HG03039 (cell line): ENCODE measurements around the gene AKT3.
"Not testable (repeated sequence)": the region's sequence is repeated elsewhere in the genome, so short reads cannot be mapped to it uniquely, and the experiment has no call there.

ENCODE experiments used
- ATAC-seq: cut with Tn5 transposase; IDR thresholded peaks from one replicate; pipeline ENCODE4 v1.9.1; 2021; ENCODE audit warnings: mild to moderate bottlenecking, moderate library complexity; ENCODE audit not compliant: unreplicated experiment

The AKT3 gene

GRCh38 chr1:243842161-243842560, 7.9 kb downstream of the AKT3 start:
- ATAC-seq, result no peak

GRCh38 chr1:243841507-243841906, 8.5 kb downstream of the AKT3 start:
- ATAC-seq, result no peak

GRCh38 chr1:243837907-243838535, 12.0 kb downstream of the AKT3 start:
- ATAC-seq, result peak; percentile 59

GRCh38 chr1:243834130-243834529, 15.9 kb downstream of the AKT3 start:
- no peak for ATAC-seq

GRCh38 chr1:243831463-243831862, 18.6 kb downstream of the AKT3 start:
- ATAC-seq, result no peak

GRCh38 chr1:243827206-243827605, 22.8 kb downstream of the AKT3 start:
- ATAC-seq, result no peak

- not testable (repeated sequence) for ATAC-seq
These were observed 25.1 kb downstream of the AKT3 start for GRCh38 chr1:243824907-243825306.

- ATAC-seq, result no peak
These were observed 28.8 kb downstream of the AKT3 start for GRCh38 chr1:243821177-243821680.

- ATAC-seq, result no peak
These were observed 30.6 kb downstream of the AKT3 start for GRCh38 chr1:243819438-243819839.

GRCh38 chr1:243818978-243819377, 31.1 kb downstream of the AKT3 start:
- ATAC-seq, result no peak

GRCh38 chr1:243814718-243815117, 35.3 kb downstream of the AKT3 start:
- ATAC-seq, result no peak

- not testable (repeated sequence) for ATAC-seq
These were observed 42.7 kb downstream of the AKT3 start for GRCh38 chr1:243807346-243807745.

- no peak for ATAC-seq
These were observed 43.7 kb downstream of the AKT3 start for GRCh38 chr1:243806310-243806709.

GRCh38 chr1:243802736-243803135, 47.3 kb downstream of the AKT3 start:
- ATAC-seq, result no peak

GRCh38 chr1:243801378-243801777, 48.7 kb downstream of the AKT3 start:
- no peak for ATAC-seq

GRCh38 chr1:243799908-243800307, 50.1 kb downstream of the AKT3 start:
- no peak for ATAC-seq

GRCh38 chr1:243798726-243799125, 51.3 kb downstream of the AKT3 start:
- no peak for ATAC-seq

GRCh38 chr1:243796016-243796415, 54.0 kb downstream of the AKT3 start:
- ATAC-seq, result no peak

- ATAC-seq, result no peak
These were observed 56.7 kb downstream of the AKT3 start for GRCh38 chr1:243793298-243793697.

- no peak for ATAC-seq
These were observed 57.2 kb downstream of the AKT3 start for GRCh38 chr1:243792891-243793290.

- no peak for ATAC-seq
These were observed 57.6 kb downstream of the AKT3 start for GRCh38 chr1:243792401-243792800.

- no peak for ATAC-seq
These were observed 58.3 kb downstream of the AKT3 start for GRCh38 chr1:243791586-243792267.
